ENCODE results near the gene KCTD7.
"Not testable (repeated sequence)": the region's sequence is repeated elsewhere in the genome, so short reads cannot be mapped to it uniquely, and the experiment has no call there.

KCTD7 gene

DNA sequence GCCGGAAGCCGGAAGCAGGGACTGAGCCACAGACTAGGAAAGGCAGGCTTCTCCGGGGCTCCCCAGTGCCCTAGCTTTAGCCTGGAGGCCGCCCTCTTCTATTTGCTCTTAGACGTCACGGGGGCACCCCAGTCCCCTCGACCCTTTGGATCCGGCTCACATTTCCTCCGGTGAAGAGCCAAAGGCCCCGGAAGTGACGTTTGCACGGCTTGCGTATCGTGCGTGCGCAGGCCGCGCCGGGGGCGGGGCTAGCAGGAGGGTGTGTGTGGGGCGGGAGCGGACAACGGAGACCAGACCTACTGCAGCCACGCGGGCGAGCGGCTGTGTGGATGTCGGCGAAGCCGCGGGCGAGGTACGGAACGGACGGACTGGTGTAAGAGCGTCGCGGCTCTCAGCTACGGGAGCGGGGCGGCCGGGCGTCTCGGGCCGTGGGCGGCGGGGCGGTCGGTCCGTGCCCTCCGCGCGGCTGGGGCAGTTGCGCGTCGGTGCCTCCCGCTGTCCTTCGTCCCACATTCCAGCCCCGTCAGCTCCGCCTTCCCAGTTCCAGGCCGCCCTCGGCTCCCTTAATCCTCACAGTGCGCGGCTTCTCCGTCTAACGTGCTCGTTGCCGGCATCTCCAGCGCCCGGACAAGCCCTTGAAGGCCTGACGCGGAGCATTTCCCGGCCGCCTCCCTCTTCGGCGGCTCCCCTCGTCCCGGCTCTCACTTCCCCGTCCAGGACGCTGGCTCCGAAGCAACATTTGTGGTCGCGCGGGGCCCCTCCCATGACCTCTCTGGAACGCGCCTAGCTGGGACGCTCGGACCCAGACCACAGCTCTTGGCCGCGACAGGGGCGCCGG lies 25.8 kb downstream of the KCTD7 start:
- peak; percentile 96 for DNase-seq

DNA sequence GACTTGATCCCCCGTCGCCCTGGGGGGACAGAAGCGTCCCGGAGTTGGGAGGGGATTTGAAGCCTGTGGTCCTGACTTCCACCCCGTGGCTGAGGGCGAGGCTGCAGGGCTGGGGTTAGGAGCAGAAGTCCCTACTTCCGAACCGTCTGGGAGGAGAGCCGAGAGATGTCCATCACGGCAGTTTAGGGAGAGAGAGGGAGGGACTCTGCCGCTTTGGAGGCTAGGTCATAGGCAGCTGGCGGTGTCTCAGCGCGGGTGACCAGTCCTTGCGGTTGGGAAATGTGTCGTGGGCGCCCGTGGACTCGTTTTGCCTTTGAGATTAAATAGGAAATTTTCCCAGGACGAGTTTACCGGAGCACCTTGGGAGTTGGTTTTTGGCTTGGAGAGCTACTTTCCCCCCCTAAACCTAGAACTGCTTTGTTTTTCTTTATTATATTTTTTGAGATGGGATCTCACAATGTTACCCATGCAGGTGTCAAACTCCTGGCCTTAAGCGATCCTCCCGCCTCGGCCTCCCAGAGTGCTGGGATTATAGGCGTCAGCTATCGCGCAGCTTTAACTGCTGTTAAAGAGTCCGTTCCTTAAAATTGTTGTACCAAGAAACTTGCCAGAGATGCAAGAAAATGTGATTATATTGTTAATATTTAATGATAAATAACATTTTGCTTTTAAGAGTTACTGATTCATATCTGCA lies 26.6 kb downstream of the KCTD7 start:
- not testable (repeated sequence) for DNase-seq

DNA sequence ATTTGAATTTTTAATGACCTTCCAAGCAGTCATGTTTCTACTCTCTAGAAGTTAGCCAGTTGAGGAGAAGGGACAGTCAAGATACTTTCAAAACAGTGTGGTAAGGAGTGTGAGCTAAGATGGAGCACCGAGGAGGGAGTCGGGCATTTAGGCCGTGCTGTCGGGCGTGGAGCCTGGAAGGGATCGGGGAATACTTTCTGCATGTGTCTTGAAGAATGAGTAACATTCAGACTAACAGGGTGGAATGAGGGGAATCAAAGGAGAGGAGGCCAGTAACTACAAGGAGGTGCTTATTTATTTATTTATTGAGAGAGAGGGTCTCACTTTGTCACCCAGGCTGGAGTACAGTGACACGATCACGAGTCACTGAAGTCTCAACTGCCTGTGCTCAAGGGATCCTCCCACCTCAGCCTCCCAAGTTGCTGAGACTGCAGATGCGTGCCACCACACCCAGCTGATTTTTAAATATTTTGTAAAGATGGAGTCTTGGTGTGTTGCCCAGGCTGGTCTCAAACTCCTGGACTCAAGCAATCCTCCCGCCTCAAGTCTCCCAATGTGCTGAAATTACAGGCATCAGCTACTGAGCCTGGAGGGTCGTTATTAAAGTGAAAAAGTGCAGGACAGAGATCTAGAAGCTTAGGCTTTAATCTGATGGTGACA lies 27.3 kb downstream of the KCTD7 start:
- not testable (repeated sequence) for DNase-seq

DNA sequence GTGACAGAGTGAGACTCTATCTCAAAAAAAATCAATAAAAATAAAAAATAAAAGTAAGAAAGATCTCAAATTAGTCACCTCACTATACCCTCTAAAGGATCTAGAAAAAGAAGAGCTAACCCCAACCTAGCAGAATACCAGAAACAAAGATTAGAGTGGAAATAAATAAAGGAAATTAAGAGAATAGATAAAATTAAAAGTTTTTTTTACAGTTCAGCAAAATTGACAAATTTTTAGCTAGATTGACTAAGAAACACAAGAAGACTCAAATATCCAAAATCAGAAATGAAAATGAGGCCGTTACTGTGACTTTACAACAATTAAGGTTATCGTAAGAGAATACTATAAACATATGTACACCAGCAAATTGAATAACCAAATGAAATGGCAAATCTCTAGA lies 29.1 kb downstream of the KCTD7 start:
- no peak for DNase-seq

DNA sequence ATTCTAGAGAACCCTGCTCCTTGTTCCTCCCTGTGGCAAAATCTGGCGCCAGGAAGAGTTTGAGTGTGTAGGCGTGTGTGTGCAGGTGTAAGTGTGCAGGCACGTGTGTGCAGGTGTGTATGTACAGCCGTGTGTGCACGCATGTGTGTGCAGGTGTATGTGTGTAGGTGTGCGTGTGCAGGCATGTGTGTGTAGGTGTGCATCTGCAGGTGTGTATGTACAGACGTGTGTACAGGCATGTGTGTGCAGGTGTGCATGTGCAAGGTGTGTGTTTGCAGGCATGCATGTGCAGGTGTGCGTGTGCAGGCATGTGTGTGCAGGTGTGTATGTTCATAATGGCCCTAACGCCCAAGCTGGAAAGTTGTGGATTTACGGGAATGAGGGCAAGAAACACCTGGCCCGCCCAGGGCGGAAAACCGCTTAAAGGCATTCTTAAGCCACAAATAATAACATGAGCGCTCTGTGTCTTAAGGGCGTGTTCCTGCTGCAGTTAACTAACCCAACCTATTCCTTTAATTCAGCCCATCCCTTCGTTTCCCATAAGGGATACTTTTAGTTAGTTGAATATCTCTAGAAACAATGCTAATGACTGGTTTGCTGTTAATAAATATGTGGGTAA lies 34.1 kb downstream of the KCTD7 start:
- DNase-seq, result no peak

DNA sequence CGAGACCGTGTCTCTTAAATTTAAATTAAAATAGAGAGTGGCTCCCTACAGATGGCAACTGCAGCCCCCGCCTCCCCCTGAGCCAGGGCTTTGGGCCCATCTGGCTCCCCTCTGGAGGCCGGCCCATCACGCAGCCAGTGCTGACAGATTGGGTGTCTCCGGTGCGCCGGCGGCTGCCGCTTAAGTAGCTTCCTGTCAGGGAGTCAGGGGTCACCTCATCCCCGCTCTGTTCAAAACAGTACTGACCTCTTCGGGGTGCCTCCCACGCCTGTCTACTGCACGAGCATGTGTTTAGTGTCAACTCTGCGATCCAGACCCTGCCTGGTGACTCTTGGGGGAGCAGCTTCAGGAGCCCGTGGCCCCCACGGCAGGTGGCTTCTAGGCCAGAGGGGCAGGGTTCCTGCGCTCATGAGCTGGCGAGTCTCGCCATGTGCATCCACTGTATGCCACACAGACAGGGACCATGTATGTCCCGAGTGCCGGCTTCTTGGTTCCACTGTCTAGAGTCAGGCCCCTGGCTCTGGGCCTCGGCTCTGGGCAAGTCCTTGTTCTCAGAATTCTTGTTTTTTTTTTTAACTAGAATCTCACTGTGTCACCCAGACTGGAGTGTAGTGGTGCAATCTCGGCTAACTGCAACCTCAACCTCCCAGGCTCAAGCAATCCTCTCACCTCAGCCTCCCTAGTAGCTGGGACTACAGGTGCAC lies 36.1 kb downstream of the KCTD7 start:
- DNase-seq, result no peak

DNA sequence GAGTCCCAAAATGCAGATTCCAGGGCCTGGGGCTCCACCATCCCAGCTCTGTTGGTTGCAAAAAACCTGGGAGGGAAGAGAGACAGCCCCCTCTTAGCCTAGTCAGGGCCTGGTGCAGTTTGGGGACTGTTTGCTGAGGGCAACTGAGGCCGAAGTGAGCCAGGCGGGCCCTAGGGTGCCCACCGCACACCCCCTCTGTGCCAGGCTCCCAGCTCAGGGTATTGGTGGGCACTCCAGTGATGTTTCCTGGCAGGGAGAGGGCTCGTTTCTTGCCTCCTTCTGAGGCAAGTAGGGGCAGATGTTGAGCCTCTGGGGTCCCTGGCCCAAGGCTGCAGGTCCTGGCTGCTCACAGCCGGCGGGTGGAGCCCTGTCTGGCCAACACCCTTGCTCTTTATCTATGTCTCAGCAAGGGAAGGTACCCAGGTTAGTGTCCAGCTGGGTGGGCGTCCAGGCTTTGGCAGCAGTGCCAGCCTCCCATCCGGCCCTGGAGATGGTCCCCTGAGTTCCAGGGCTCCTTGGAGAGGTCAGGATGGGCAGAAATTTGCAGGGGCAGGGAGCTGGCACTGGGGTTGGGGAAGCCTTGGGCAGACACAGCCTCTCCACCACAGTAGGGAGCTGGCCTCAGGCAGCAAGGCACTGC lies 37.8 kb downstream of the KCTD7 start:
- DNase-seq, result no peak

DNA sequence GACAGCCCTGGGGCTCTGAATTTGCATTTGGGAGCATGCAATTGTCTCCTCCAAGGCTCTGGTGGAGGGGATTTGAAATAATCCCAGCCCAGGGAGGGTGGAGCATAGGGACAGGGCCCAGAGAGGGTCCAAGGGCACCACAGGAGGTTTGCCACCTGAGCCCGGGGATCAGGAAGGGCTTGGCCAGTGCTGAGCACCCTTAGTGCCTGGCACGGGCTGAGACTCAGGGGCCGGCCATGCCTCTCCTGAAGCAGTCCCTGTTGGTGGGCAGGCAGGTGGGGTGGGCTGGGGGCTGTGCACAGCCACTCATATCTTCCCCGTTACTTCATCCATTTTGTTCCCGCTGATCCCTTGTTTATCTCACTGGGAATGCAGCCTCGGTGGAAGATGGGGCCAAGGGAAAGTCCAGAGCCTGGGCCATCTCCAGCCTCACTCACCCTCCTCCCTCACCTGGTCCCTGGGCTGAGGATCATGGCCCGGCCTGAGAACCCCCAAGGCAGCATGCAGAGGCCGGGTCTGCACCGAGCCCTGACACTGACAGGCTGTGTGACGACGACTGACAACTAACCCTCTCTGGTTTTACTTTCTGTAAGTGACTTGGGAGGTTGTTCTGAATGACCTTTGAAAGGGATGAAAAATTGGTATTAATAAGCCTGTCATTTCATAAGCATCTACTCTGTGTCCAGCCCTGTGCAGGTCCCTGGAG lies 38.5 kb downstream of the KCTD7 start:
- no peak for DNase-seq

DNA sequence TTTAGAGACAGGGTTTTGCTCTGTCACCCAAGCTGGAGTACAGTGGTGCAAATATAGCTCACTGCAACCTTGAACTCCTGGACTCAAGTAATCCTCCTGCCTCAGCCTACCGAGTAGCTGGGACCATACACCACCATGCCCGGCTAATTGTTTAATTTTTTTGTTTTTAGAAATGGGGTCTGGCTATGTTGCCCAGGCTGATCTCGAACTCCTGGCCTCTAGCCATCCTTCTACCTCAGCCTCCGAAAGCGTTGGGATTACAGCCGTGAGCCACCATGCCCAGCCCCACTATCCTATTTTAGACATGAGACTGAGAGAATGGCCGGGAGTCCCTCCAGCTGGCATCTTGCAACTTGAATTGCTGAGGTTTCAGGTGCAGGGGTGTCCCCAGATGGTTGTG lies 39.4 kb downstream of the KCTD7 start:
- DNase-seq, result no peak

DNA sequence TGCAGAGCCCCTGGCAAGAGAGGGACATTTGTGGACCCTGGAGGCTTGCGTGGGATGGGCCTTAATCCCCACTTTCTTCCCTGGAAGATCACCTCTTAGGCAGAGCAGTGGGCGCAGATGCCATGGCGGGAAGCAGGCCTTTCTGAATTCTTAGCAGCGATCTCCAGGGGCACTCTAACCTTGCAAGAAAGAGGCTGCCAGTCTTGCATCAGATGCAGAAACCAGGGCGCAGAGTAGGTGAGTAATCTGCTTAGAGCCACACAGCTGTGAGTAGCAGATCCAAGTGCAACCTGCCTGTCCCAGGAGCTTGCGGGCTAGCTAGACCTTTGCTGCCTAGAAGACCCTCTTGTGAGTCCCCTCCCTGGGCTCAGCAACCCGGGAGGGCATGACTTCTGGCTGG lies 40.0 kb downstream of the KCTD7 start:
- DNase-seq, result no peak

DNA sequence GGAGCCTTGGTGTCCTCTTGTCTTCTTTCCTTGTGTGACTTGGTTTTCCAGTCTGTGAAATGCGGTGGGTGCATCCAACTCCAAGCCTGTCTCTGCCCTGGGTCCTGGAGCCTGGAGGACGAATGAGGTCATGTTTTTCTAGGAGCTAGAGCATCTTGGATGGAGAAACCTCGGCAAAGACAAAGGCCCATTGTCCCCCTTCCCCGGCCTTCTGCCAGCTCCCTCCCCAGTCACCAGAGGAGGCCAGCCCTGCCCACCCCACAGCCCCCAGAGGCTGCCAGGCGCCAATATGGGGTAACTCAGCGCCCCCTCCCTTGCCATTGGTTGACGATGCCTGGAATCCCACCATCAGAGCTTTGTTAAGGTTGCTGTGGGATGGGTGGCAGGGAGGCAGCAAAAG lies 40.4 kb downstream of the KCTD7 start:
- no peak for DNase-seq

DNA sequence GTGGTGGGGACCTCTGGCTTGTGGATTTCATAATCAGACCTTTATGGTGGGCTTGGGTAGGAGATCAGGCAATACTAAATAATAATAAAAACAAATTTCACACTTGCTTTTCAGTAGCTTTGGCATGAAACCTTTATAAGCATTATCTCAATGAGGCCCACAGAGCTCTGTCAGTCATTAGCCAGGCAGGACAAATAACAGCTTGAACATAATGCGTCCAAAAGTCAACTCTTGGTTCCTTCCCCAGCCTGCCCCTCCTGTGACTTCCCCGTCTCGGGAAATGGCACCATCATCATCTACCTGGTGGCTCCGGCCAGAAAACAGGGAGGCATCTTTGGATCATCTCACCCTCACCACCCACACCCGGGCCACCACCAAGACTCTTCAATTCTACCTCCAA lies 40.8 kb downstream of the KCTD7 start:
- DNase-seq, result no peak

DNA sequence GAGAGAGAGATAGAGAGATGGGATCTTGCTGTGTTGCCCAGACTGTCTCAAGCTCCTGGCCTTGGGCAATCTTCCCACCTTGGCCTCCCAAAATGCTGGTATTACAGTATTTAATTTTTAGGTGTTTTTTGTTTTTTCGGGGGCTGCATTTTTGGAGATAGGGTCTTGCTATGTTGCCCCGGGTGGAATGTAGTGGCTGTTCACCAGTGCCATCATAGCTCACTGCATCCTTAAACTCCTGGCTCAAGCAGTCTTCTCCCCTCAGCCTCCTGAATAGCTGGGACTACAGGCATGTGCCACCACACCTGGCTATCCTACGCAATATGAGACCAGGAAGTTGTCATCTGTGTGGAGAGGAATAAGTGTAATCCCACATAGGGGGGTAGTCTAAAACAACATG lies 42.4 kb downstream of the KCTD7 start:
- DNase-seq, result no peak

DNA sequence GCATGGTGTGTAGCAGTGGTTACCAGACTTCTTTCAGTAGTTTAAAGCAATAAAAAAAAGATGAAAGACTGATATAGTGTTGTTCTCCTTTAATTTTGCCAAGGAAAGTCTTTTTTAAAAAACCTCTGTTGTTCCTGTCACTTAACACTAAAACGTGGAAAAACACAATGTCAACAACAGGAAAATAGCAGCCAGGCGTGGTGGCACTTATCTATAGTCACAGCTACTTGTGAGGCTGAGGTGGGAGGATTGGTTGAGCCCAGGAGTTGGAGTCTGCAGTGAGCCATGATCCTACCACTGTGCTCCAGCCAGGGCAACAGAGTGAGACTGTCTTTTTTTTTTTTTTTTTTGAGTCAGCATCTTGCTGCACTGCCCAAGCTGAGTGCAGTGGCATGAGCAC lies 42.8 kb downstream of the KCTD7 start:
- not testable (repeated sequence) for DNase-seq

DNA sequence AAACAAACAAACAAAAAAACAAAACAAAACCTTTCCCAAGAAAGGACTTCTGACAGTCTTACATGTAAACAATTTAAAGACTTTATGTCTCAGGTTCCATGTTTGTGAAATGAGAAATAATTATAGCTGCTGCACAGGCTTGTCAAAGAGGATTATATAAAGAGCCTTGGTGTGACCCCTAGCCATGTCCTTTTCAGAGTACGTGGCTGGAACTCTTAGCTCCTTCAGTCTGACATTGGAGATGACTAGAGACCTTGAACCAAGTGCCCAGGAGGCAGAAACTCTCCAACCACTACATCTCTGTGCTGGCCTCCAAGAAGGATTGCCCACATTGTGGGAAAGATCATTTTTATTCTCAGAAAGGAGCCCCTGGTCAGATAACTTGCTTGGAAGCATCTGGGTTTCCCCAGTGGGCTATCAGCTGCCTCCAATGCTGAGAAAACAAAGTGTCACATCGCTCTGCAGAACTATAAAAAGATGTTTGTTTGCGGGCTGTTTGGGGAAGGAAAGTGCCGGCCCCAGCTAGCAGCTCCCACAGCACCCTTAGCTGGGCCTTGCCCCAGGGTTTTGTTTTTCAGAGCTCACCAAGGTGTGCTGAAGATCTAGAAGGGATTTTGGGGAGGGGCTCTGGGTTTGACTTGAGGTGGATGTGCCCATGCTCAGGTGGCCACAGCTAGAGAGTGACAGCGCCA lies 43.9 kb downstream of the KCTD7 start:
- DNase-seq, result not testable (repeated sequence)

DNA sequence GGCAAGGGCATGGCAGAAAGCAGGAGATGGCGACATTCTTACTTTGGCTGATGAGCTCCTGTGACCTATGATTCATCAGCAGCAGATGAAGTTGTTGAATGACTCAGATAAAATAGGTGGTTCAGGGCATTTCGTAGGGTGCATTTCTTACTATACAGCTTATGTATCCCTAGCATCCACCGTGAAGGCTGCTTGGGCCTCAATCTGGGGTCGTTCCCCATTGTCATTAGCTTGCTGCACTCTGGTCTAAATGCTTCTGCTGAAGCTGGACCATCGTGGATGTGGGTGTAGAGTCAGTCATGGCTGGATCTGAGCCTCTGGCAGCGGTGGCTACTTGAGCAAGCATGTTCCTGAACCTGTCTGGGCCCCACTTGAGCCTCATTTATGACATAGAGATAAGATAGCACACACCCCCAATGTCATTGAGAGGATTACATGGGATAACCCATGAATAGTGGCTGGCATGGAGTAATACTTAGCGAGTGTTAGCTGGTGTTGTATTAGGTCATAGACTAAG lies 44.5 kb downstream of the KCTD7 start:
- DNase-seq, result not testable (repeated sequence)

DNA sequence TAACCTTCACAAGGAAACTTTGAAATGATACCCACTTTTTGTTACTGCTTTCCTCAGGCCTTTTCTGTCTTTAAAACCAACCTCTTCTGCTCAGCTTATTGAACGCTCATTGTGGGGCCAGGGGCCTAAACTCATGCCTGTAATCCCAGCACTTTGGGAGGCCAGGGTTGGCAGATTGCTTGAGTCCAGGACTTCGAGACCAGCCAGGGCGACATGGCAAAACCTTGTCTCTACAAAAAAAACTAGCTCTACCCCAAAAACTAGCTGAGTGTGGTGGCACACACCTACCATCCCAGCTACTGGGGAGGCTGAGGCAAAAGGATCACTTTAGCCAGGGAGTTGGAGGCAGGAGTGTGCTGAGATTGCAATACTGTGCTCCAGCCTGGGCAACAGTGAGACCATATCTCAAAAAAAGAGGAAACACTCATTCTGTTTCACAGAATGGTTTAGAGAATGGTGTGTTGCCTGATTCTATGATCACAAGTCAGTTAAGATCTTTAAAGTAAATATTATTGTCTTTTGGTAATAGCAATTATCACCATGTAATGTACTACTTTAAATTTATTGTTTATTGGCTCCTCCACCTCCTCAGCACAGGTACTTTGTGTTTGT lies 51.1 kb downstream of the KCTD7 start:
- DNase-seq, result no peak

DNA sequence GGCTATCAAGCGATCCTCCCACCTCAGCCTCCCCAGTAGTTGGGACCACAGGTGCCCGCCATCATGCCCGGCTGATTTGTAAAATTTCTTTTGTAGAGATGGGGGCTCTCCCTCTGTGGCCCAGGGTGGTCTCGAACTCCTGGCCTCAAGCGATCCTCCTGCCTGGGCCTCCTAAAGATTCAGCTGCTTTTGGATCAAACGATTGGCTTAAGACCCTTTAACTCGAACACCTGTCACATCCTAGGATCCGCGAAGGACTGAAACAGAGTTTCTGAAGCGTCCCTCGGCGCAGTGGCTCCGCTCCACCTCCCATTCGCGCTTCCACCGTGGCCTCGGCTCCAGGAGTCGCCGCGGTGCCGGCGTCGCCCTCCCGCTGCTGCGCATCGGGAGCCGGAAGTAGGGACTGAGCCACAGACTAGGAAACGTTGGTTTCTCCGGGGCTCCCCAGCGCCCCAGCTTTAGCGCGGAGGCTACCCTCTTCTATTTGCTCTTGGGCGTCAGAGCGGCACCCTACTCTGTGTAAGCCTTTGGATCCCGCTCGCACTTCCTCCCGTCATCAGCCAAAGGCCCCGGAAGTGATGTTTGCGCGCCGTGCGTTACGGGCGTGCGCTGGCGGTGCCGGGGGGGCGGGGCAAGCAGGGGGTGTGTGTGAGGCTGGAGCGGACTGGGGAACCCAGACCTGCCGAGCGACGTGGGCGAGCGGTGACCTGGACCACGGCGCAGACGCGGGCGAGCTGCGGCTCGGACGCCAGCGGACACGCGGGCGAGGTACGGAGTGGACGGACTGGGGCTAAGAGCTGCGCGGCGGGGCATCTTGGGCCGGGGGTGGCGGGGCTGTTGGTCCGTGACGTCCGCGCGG lies 53.0 kb downstream of the KCTD7 start:
- DNase-seq, result peak; percentile 94
